ENCODE results near the gene TSN.

DNA sequence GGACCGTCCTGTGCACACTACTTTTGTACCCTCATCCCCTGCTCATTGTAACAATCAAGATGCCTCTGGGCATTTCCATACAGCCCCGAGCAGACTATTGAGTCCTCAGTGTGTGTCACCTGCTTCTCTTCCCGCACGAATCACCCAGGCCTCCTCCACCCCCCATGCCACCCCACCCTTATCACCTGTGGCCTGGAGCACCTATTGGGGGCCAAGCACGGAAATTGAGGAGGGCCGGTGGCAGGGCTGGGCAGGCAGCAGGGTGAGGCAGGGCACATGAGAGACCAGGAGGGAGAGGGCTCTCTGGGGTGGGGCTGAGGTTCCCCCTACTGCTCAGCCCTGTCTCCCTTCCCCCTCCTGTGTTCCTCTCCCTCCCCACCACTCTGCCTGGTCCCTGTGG is 14.5 kb upstream of the TSN start:
- TF ChIP-seq CTCF (IDR thresholded peaks at IDR 0.05) (no peak), POLR2AphosphoS5 (IDR thresholded peaks at IDR 0.05) (no peak)

Data from prostate gland (tissue), 2 donors.